ENCODE measurements around the gene MSRB3.

Gene MSRB3

DNA sequence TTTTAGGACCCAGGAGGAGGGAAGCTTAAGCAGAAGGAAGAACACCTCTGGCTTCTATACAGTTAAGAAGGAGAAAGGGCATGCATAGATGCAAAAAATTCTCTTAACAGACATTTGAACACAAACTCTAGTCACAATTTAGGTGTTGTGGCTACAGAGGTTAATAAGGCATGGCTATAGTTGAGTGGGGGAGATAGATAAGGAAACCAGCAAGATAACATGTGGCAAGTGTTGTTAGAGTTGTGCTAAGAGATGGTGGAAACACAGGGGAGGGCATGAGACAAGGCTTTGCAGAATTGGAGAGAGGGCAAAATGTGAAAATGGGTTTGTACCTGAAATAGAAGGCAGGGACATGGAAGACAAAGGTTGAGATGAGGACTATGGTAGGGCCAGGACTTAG lies 88.9 kb downstream of the MSRB3 start:
- ChIA-PET CTCF (no interaction called here), POLR2A (no interaction called here)
- TF ChIP-seq, protein P1, sequence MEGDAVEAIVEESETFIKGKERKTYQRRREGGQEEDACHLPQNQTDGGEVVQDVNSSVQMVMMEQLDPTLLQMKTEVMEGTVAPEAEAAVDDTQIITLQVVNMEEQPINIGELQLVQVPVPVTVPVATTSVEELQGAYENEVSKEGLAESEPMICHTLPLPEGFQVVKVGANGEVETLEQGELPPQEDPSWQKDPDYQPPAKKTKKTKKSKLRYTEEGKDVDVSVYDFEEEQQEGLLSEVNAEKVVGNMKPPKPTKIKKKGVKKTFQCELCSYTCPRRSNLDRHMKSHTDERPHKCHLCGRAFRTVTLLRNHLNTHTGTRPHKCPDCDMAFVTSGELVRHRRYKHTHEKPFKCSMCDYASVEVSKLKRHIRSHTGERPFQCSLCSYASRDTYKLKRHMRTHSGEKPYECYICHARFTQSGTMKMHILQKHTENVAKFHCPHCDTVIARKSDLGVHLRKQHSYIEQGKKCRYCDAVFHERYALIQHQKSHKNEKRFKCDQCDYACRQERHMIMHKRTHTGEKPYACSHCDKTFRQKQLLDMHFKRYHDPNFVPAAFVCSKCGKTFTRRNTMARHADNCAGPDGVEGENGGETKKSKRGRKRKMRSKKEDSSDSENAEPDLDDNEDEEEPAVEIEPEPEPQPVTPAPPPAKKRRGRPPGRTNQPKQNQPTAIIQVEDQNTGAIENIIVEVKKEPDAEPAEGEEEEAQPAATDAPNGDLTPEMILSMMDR (IDR thresholded peaks at IDR 0.05; ENCODE audit: control extremely low read depth, extremely low read depth, low read depth, missing control alignments) = no peak
- no peak for DNase-seq (ENCODE audit: extremely low spot score)

DNA sequence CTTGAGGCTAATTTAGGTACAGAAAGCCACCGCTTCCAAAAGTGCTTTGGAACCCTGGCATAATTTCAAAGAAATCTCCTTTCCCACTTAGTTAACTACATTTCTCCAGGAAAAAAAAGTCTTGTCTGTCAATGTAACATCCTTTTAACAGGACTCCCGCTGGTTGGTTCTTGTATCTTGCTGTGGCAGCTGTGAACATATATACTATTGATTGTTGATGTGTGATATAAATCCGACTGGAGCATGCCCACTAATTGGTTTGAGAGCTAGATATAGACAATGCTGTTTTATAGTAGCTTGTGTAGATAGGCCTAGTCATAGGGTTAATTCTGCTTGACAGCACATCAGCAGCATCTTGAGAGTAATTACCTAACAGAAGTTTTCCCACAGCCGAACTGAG lies 89.6 kb downstream of the MSRB3 start:
- no peak for DNase-seq (ENCODE audit: extremely low spot score)
- CTCF ChIA-PET = no interaction called here
- POLR2A ChIA-PET = no interaction called here
- TF ChIP-seq, protein P1 (IDR thresholded peaks at IDR 0.05; ENCODE audit: control extremely low read depth, extremely low read depth, low read depth, missing control alignments) = no peak

DNA sequence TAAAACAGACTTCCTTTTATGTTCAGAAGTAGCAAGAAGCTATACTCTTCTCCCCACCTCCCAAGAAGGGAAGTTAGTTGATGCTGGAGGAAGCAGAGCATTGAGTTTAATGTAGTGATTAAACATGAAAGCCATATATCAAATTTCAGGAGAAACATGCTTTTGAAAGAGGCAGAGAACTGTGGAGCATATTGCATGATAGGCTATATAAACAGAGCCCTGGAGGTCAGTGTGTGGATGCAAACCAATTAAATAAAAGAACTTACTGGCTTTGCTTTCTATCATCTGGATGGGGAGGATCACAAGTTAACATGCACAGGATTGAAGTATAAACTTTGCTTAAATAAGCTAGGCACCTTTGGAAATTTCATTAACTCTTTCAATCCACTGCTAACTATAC lies 94.1 kb downstream of the MSRB3 start:
- TF ChIP-seq, protein P1 (IDR thresholded peaks at IDR 0.05; ENCODE audit: control extremely low read depth, extremely low read depth, low read depth, missing control alignments) = no peak
- DNase-seq (ENCODE audit: extremely low spot score) = no peak
- CTCF ChIA-PET = interaction anchor here (0.7 to 1.3 kb wide), 2 partner anchors 10 to 52 kb away, joined by 3 read pairs; no protein-coding TSS in a partner anchor
- POLR2A ChIA-PET = no interaction called here

DNA sequence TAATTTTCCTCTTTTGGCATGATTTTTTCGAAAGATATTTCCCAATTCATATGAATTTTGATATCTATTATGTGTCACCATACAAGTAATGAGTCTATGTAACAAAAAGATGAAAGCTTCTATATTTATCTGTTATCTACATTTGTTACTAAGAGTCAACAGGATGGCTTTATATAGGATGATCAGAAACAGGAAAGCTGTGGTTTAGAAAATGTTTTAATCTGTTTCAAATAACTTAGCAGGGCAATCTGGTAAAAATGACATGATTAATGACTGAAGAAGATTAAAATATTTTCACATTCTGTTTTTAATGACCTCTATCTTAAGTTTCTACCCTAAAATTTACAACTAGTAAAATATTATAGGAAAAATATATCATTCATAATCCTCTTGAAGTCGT lies 105.8 kb downstream of the MSRB3 start:
- no peak for DNase-seq (ENCODE audit: extremely low spot score)
- CTCF ChIA-PET = no interaction called here
- POLR2A ChIA-PET = no interaction called here
- TF ChIP-seq, protein P1 (IDR thresholded peaks at IDR 0.05; ENCODE audit: control extremely low read depth, extremely low read depth, low read depth, missing control alignments) = no peak

DNA sequence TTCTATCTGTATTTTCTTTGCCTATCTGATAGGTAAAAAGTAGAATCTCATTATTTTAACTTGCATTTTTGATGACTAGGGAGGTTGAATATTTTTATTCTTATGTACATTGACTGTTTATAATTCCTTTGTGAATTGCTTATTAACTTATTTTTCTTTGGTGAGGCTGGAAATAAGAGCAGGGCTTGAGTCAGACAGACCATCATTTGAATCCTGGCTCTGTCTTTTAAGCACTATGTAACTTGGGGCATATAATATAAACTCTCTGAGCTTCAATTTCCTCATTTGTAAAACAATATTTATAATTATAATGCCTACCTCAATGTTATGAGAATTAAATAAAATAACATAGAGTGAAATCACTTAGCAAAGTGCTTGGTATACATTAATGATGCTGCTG lies 108.9 kb downstream of the MSRB3 start:
- CTCF ChIA-PET = interaction anchor here (1.0 kb wide), 1 partner anchor 82 kb away, joined by 3 read pairs; no protein-coding TSS in a partner anchor
- TF ChIP-seq, protein P1 (IDR thresholded peaks at IDR 0.05; ENCODE audit: control extremely low read depth, extremely low read depth, low read depth, missing control alignments) = no peak
- no peak for DNase-seq (ENCODE audit: extremely low spot score)
- POLR2A ChIA-PET = no interaction called here

DNA sequence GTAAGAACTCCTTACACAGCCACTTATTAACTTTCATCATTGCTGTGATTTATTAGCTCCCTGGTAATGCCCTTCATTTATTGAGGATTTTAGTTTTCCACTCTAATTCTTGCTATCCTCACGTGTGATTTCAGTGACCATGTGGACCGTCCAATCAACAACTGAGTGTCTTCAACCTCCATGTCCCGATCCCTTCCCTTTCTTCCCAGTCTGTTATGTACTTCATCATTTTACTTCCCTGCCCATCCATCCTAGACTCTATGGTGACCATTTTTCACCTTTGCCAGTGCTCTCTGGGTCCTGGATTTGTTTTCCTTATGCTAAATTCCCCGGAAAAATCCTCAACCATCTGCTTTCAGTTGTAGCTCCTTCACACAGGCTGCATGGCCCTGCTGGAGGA lies 111.0 kb downstream of the MSRB3 start:
- ChIA-PET POLR2A (no interaction called here), CTCF (no interaction called here)
- TF ChIP-seq, protein P1 (IDR thresholded peaks at IDR 0.05; ENCODE audit: control extremely low read depth, extremely low read depth, low read depth, missing control alignments) = no peak
- no peak for DNase-seq (ENCODE audit: extremely low spot score)

DNA sequence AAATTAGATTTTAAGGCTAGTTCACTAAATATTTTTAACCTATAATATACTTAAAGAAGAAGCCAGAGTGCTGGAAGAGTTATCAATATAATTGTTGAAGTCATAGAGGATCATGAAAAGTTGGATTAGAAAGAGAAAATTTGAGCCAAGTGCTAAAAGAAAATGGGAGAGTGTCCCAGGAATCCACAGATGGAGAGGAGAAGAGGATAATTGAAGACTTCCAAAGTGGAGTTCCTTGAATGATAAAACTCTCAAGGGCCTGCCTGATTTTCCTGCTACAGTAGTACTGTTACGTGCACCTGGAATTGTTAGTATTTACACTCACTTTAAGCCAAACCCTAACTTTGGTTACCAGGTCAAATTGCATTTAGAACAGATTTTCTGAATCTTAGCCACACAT lies 113.2 kb downstream of the MSRB3 start:
- POLR2A ChIA-PET = no interaction called here
- TF ChIP-seq, protein P1 (IDR thresholded peaks at IDR 0.05; ENCODE audit: control extremely low read depth, extremely low read depth, low read depth, missing control alignments) = no peak
- no peak for DNase-seq (ENCODE audit: extremely low spot score)
- CTCF ChIA-PET = no interaction called here

Measured in GM10248 (cell line).